Panc1 (cell line): Measurements from ENCODE around the gene ZMAT5.

ENCODE experiments used
- CTCF ChIP-seq: fragments of 450-650 bp; IDR thresholded peaks from 2 replicates; pipeline ENCODE4 v1.5.1; 2017; ENCODE audit warnings: mild to moderate bottlenecking
- POLR2AphosphoS5 ChIP-seq: IDR thresholded peaks from 2 replicates; pipeline ENCODE4 v1.6.1; 2012; ENCODE audit warnings: mild to moderate bottlenecking, low read depth, low read length, moderate library complexity
- SIN3A ChIP-seq: IDR thresholded peaks from 2 replicates; pipeline ENCODE4 v1.6.1; 2012; ENCODE audit warnings: low read depth, mild to moderate bottlenecking, low read length, moderate library complexity, borderline replicate concordance; ENCODE audit not compliant: insufficient read depth
- TCF7L2 ChIP-seq: IDR thresholded peaks from 2 replicates; pipeline ENCODE4 v1.6.1; 2011; ENCODE audit warnings: mild to moderate bottlenecking, low read depth, low read length, inconsistent platforms

GRCh38 chr22:29706486-29706885, 60.3 kb downstream of the ZMAT5 start:
- TF ChIP-seq SIN3A (no peak), POLR2AphosphoS5 (no peak), CTCF (no peak), TCF7L2 (no peak)
